GM10266 (cell line): ENCODE results near the gene GCC1.

ENCODE experiments used
- DNase-seq: peaks from one replicate; pipeline ENCODE4 v3.0.0; 2012; ENCODE audit errors: extremely low spot score
- TF ChIP-seq, protein P1 (sequence below): IDR thresholded peaks from 2 replicates; pipeline ENCODE4 v1.5.1; 2012; ENCODE audit warnings: mild to moderate bottlenecking, low read depth; ENCODE audit not compliant: control insufficient read depth, insufficient read depth; ENCODE audit errors: missing control alignments

The GCC1 gene

DNA sequence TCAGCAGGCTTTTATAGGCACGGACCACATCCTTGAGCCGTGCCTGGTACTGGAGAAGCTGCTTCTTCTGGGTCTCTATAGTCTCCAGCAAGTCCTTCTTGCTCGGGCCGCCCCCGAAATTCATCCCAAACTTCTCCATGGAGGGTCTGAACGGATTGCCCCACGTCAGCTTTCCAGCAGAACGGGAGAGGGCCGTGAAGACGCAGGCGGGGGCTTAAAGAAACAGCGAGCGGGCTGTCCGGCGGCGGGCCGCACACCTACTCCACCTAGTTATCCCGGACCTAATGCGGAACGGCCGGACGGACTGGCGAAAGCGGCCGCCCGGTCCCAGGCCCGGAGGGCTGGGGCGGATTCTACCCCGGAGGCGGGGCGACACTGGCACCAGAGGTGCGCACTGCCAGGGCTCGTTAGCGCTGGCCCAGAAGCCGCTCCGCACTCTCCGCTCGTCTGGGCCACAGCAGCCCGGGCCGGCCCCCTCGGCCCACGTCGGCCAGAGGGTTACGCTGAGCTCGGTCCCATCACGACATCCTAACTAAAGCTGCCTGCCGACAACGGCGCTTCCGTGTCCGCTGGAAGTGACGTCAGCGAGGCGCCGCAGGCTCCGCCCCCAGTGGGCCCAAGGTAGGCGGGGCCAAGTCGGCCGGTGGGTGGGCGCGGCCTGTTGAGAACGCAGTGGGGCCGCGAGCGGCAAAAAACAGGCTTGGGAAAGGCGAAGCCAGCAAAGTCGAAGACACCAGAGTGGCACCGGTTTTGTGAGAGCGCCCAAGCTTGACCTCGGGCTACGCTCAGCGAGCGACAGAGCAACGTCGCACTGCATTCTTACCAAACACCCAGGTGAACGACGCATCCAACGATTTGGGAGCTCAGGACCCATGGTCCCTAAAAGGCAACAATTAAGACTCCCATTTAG, at the start of gene GCC1:
Gene GCC1, minus strand, starts transcription at position 553 of the 910 bp plus-strand sequence. Its CDS starts 414 bp downstream, at position 139.
- peak; percentile 94 for DNase-seq
- TF ChIP-seq, protein P1, sequence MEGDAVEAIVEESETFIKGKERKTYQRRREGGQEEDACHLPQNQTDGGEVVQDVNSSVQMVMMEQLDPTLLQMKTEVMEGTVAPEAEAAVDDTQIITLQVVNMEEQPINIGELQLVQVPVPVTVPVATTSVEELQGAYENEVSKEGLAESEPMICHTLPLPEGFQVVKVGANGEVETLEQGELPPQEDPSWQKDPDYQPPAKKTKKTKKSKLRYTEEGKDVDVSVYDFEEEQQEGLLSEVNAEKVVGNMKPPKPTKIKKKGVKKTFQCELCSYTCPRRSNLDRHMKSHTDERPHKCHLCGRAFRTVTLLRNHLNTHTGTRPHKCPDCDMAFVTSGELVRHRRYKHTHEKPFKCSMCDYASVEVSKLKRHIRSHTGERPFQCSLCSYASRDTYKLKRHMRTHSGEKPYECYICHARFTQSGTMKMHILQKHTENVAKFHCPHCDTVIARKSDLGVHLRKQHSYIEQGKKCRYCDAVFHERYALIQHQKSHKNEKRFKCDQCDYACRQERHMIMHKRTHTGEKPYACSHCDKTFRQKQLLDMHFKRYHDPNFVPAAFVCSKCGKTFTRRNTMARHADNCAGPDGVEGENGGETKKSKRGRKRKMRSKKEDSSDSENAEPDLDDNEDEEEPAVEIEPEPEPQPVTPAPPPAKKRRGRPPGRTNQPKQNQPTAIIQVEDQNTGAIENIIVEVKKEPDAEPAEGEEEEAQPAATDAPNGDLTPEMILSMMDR, result no peak

- TF ChIP-seq, protein P1, result no peak
These were observed 47.0 kb upstream of the GCC1 start for GRCh38 chr7:127632276-127632910.

DNA sequence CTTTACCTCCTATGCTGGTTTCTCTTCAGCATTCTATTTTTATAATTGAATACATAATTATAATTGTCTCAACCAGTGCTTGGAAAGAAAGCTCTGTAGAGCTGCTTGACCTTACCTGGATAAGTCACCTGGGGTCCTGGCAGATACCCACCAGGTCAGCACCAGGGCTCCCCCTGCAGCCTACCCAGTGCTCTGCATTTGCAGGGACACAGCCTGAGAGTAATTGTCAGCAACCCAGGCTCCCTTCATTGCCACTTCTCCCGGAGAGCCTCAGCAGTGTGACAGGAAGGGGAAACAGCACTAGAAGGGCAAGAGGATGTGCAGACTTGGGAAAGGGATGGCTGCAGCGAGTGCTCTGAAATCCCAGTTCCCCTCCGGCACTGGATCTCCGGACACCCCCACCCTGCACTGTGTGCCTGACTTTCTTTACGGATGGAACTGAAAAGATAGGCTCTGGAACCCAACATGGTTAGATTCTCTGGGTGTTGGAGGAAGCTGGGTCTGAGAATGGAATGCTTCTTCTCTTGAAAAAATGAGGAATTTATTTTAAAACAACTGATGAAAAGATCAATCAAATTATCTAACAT, 44.0 kb upstream of the GCC1 start:
- TF ChIP-seq, protein P1, result peak; percentile 50
- peak; percentile 30 for DNase-seq

More at GRCh38 chr7:127632276-127632910, 47.0 kb upstream of the GCC1 start:
- DNase-seq, result no peak

DNA sequence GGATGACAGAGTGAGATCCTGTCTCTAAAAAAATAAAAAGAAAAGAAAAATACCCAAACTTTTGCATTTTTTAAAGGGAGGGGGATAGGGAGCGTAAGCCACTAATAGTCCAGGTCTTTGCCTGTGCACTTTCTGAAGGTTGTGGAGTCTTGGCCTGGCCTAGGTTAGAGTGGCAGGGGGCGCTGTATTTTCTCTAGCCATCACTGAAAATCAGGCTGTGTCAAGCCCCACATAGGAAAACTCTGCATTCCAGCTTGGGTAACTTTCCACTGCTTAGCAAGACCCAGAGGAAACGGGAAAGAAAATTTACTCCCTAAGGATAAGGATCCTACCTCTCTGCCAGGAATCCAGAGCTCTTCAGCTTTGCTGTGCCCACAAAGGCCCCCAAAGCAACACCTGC, 43.0 kb upstream of the GCC1 start:
- no peak for DNase-seq
- TF ChIP-seq, protein P1, result peak; percentile 27

DNA sequence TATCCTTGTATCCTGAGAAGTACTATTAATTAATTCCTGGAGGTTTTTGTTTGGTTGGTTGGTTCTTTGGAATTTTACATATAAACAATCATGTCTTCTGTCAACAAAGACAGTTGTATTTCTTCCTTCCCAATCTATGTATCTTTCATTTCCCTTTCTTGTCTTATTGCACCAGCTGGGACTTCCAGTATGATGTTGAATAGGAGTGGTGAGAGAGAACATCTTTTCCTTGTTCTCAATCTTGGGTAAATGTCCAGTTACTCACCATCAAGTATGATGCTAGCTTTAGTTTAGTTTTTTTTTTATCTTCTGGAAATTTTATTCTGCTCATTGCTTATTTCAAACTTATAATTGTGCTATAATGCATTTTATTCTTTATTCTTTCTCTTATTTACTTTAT, 39.9 kb upstream of the GCC1 start:
- TF ChIP-seq, protein P1, result no peak

DNA sequence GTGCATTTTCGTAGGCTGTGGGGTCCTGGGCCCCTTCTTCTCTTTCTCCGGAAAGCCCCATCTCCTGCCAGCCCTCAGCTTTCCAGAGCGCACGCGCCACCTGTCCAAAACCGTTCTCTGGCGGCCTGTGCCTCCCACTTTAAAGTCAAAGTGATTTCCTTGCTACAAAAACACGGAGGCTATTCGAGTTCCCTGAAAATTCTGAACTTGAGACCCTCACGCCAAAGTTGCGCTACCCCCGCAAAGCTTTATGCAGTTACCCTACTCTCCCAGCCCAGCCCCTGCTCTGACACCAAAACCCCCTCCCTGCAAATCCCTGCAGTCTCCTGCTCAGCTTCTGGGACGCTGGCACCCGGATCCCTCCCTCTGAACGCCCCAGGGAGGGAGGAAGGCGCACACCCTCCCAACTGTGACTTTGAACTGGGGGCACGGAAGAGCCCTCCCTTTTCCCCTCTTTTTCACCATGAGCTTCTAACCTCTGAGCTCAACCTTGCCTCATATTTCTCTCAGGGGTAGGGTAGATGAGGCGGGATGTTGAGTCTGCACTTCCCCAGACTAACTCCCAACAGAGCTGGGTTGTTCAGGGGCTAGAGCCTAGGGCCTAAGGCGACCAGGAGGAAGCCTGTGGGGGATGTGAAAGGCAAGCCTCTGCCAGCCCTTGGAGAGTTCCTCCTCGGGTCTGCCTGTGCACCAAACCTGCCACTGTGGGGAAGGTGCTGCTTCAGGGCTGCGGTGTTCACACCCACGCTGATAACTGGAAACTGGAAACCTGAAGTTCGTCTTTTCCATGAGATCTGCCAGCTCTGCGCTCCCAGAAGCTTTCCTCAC, 35.2 kb upstream of the GCC1 start:
- DNase-seq, result no peak
- TF ChIP-seq, protein P1, result no peak

More for the DNA sequence above, 39.9 kb upstream of the GCC1 start:
- DNase-seq, result no peak
